GM23248 (cell line): ENCODE data around the gene NKX1-2. TPM values are rescaled to one million over a fixed set of nuclear protein-coding genes. Genes with fewer than 3 reads are reported as not detected.
A peak's percentile ranks its signal among the peaks of the same experiment; 100 is the strongest.
"Not testable (repeated sequence)": the region's sequence is repeated elsewhere in the genome, so short reads cannot be mapped to it uniquely, and the experiment has no call there.

ENCODE experiments used
- DNase-seq: peaks from one replicate; pipeline ENCODE4 v3.0.0-alpha.2; 2015
- H2AFZ ChIP-seq: fragments of 200-600 bp; sonication (generic); 2 replicates; pipeline ENCODE4 v1.6.1; 2016; ENCODE audit warnings: antibody characterized with exemption
- H3F3A ChIP-seq: fragments of 200-600 bp; sonication (generic); 2 replicates; pipeline ENCODE4 v1.6.1; 2016; ENCODE audit warnings: mild to moderate bottlenecking, antibody characterized with exemption, mixed run types; ENCODE audit not compliant: insufficient read depth
- H3K27ac ChIP-seq: fragments of 200-600 bp; sonication (generic); 2 replicates; pipeline ENCODE4 v1.5.1; 2016; ENCODE audit warnings: mild to moderate bottlenecking
- H3K27me3 ChIP-seq: fragments of 200-600 bp; sonication (generic); replicated peaks from 2 replicates; pipeline ENCODE4 v1.6.1; 2016; ENCODE audit warnings: mild to moderate bottlenecking; ENCODE audit not compliant: insufficient read depth
- H3K36me3 ChIP-seq: fragments of 200-600 bp; sonication (generic); 2 replicates; pipeline ENCODE4 v1.6.1; 2016; ENCODE audit warnings: low read depth, mild to moderate bottlenecking
- H3K4me1 ChIP-seq: fragments of 200-600 bp; sonication (generic); 2 replicates; pipeline ENCODE4 v1.6.1; 2016; ENCODE audit warnings: mild to moderate bottlenecking; ENCODE audit not compliant: insufficient read depth
- H3K4me2 ChIP-seq: fragments of 200-600 bp; sonication (generic); one replicate; pipeline ENCODE4 v1.6.1; 2016; ENCODE audit warnings: mild to moderate bottlenecking; ENCODE audit not compliant: unreplicated experiment
- H3K4me3 ChIP-seq: fragments of 200-600 bp; sonication (generic); 2 replicates; pipeline ENCODE4 v1.5.1; 2016; ENCODE audit warnings: mild to moderate bottlenecking
- H3K79me2 ChIP-seq: fragments of 200-600 bp; sonication (generic); 2 replicates; pipeline ENCODE4 v1.6.1; 2016; ENCODE audit warnings: mild to moderate bottlenecking; ENCODE audit not compliant: insufficient read depth
- H3K9ac ChIP-seq: fragments of 200-600 bp; sonication (generic); 2 replicates; pipeline ENCODE4 v1.6.1; 2016; ENCODE audit warnings: mild to moderate bottlenecking
- H3K9me2 ChIP-seq: fragments of 200-600 bp; sonication (generic); 2 replicates; pipeline ENCODE4 v1.6.1; 2016; ENCODE audit warnings: mixed run types, mild to moderate bottlenecking, moderate library complexity; ENCODE audit not compliant: insufficient read depth
- H3K9me3 ChIP-seq: fragments of 200-600 bp; sonication (generic); one replicate; pipeline ENCODE4 v1.6.1; 2017; ENCODE audit warnings: low read depth
- H4K20me1 ChIP-seq: fragments of 200-600 bp; sonication (generic); 2 replicates; pipeline ENCODE4 v1.6.0; 2016; ENCODE audit not compliant: insufficient read depth
- EZH2 ChIP-seq: fragments of 200-600 bp; sonication (generic); IDR thresholded peaks from 2 replicates; pipeline ENCODE4 v1.6.1; 2018; ENCODE audit warnings: antibody characterized with exemption, mild to moderate bottlenecking; ENCODE audit not compliant: insufficient read depth, poor library complexity, severe bottlenecking
- EZH2phosphoT487 ChIP-seq: fragments of 200-600 bp; sonication (generic); IDR thresholded peaks from 2 replicates; pipeline ENCODE4 v1.6.1; 2018; ENCODE audit warnings: antibody characterized with exemption, moderate library complexity, mild to moderate bottlenecking, low read depth; ENCODE audit not compliant: insufficient read depth
- WGBS, 2 experiments: methylation state at CpG; one replicate each; pipeline ENCODE4 v1.1.6; 2015 to 2017; ENCODE audit warnings: low lambda C conversion rate in 2 of 2, low coverage in 1 of 2; ENCODE audit errors: missing lambda C conversion rate in 2 of 2; 5-methylcytosine and 5-hydroxymethylcytosine counted together
- in situ Hi-C: fragments of 300-500 bp; cut with MboI; formaldehyde crosslinking; loops from 2 replicates; pipeline ENCODE4 v1.15.0; 2020
- polyA plus RNA-seq: library from polyadenylated mRNA; unstranded; fragments of >200 nt; fragmentation: Nextera tagmentation; extraction: Ambion mirVana; gene quantifications from 2 replicates; pipeline ENCODE4 v1.2.1, GENCODE V29; 2016
- total RNA-seq: library from RNA; depleted of rRNA; stranded (reverse); fragments of >200 nt; shearing (Covaris generic); gene quantifications from 2 replicates; pipeline ENCODE4 v1.2.3, GENCODE V29; 2014

Gene NKX1-2
- total and polyA plus RNA-seq, 2 experiments from 2014 or later: not detected

- in situ Hi-C loops: no loop called here
- Histone ChIP-seq H4K20me1 (no peaks in the 10 kb centered on the region), H3K9me2 (no peaks in the 10 kb centered on the region), H3K27ac (no peak overlapping the region), H3K36me3 (no peaks in the 10 kb centered on the region), H2AFZ (no peak overlapping the region), H3K9me3 (no peaks in the 10 kb centered on the region), H3F3A (no peaks in the 10 kb centered on the region), H3K27me3 (peaks cover 89% of the 10 kb centered on the region), H3K4me1 (no peaks in the 10 kb centered on the region), H3K79me2 (no peaks in the 10 kb centered on the region), H3K4me2 (no peak overlapping the region), H3K9ac (no peak overlapping the region), H3K4me3 (no peak overlapping the region)
- WGBS, 2 experiments: 1 to 3% methylated on average over 14 to 24 of the region's 26 CpGs
- no peak for TF ChIP-seq EZH2
- TF ChIP-seq EZH2phosphoT487: 0 out of 2 replicates have a peak, but pooled peaks have one; percentile 36
- DNase-seq: no peak
Observed at GRCh38 chr10:124448696-124449169, 1.1 kb downstream of the NKX1-2 start.

GRCh38 chr10:124447751-124448466 lies 1.9 kb downstream of the NKX1-2 start:
- no peak overlapping the region for H2AFZ ChIP-seq
- no peaks in the 10 kb centered on the region for H3K79me2 ChIP-seq
- H3K27me3 ChIP-seq: peaks cover 85% of the 10 kb centered on the region
- in situ Hi-C loops: no loop called here
- H3K4me1 ChIP-seq: no peaks in the 10 kb centered on the region
- H3K9me2 ChIP-seq: no peaks in the 10 kb centered on the region
- no peak overlapping the region for H3K9ac ChIP-seq
- peak; percentile 13 for DNase-seq
- H3K27ac ChIP-seq: no peak overlapping the region
- H3K4me2 ChIP-seq: no peak overlapping the region
- TF ChIP-seq EZH2phosphoT487: 0 out of 2 replicates have a peak, but pooled peaks have one; percentile 29
- peak; percentile 63 for TF ChIP-seq EZH2
- no peaks in the 10 kb centered on the region for H3K9me3 ChIP-seq
- no peaks in the 10 kb centered on the region for H3K36me3 ChIP-seq
- WGBS, 2 experiments: 3 to 5% methylated on average over 36 to 57 of the region's 60 CpGs
- H4K20me1 ChIP-seq: no peaks in the 10 kb centered on the region
- H3K4me3 ChIP-seq: no peak overlapping the region
- H3F3A ChIP-seq: no peaks in the 10 kb centered on the region

- no peak overlapping the region for H3K4me2 ChIP-seq
- H3K9me2 ChIP-seq: no peaks in the 10 kb centered on the region
- H3K9me3 ChIP-seq: no peaks in the 10 kb centered on the region
- H3K4me1 ChIP-seq: no peaks in the 10 kb centered on the region
- no peaks in the 10 kb centered on the region for H3K36me3 ChIP-seq
- TF ChIP-seq EZH2: no peak
- 0 out of 2 replicates have a peak, but pooled peaks have one; percentile 13 for TF ChIP-seq EZH2phosphoT487
- no peaks in the 10 kb centered on the region for H3F3A ChIP-seq
- H4K20me1 ChIP-seq: no peaks in the 10 kb centered on the region
- no peak overlapping the region for H3K9ac ChIP-seq
- no peak overlapping the region for H3K4me3 ChIP-seq
- in situ Hi-C loops: no loop called here
- no peaks in the 10 kb centered on the region for H3K79me2 ChIP-seq
- H3K27ac ChIP-seq: no peak overlapping the region
- 15 to 16% methylated on average over 38 to 66 of the region's 71 CpGs for WGBS, 2 experiments
- DNase-seq: no peak
- H3K27me3 ChIP-seq: peaks cover 77% of the 10 kb centered on the region
- no peak overlapping the region for H2AFZ ChIP-seq
Observed at GRCh38 chr10:124446830-124447750, 2.7 kb downstream of the NKX1-2 start.

- H2AFZ ChIP-seq, H3K4me2 ChIP-seq, H3K4me3 ChIP-seq, H3K9me2 ChIP-seq, DNase-seq, H3F3A ChIP-seq, H3K27ac ChIP-seq, H3K36me3 ChIP-seq, H3K9ac ChIP-seq, H3K79me2 ChIP-seq, H4K20me1 ChIP-seq, H3K9me3 ChIP-seq, in situ Hi-C loops, H3K4me1 ChIP-seq: not testable (repeated sequence)
- peaks cover 39% of the 10 kb centered on the region for H3K27me3 ChIP-seq
- WGBS, 2 experiments: 59 to 67% methylated on average over 5 of the region's 5 CpGs
Observed at GRCh38 chr10:124441694-124442093, 8.1 kb downstream of the NKX1-2 start.
